ENCODE measurements around the gene ZNF541.
"Not testable (repeated sequence)": the region's sequence is repeated elsewhere in the genome, so short reads cannot be mapped to it uniquely, and the experiment has no call there.

ZNF541 gene

GRCh38 chr19:47573071-47574026, at the start of gene ZNF541:
ZNF541 (minus strand) TSS chr19:47573148; CDS start chr19:47555856, 17,292 bp downstream.
- DNase-seq, result no peak

GRCh38 chr19:47619763-47620162, 46.8 kb upstream of the ZNF541 start:
- no peak for DNase-seq

GRCh38 chr19:47618771-47619170, 45.8 kb upstream of the ZNF541 start:
- no peak for DNase-seq

GRCh38 chr19:47615714-47616113, 42.8 kb upstream of the ZNF541 start:
- DNase-seq, result no peak

GRCh38 chr19:47615230-47615629, 42.3 kb upstream of the ZNF541 start:
- no peak for DNase-seq

GRCh38 chr19:47614559-47614958, 41.6 kb upstream of the ZNF541 start:
- DNase-seq, result no peak

- no peak for DNase-seq
Observed at GRCh38 chr19:47614021-47614295, 41.0 kb upstream of the ZNF541 start.

- peak; percentile 44 for DNase-seq
Observed at GRCh38 chr19:47613165-47614020, 40.4 kb upstream of the ZNF541 start.

- DNase-seq, result no peak
Observed at GRCh38 chr19:47610902-47611301, 38.0 kb upstream of the ZNF541 start.

- peak; percentile 3 for DNase-seq
Observed at GRCh38 chr19:47609906-47610894, 37.3 kb upstream of the ZNF541 start.

GRCh38 chr19:47608969-47609905, 36.3 kb upstream of the ZNF541 start, which contains the start of gene BICRA:
BICRA (plus strand) TSS chr19:47609134; CDS start chr19:47673575, 64,441 bp downstream.
- peak; percentile 50 for DNase-seq

GRCh38 chr19:47608074-47608918, 35.3 kb upstream of the ZNF541 start:
- peak; percentile 78 for DNase-seq

- DNase-seq, result no peak
Observed at GRCh38 chr19:47607564-47608073, 34.7 kb upstream of the ZNF541 start.

- DNase-seq, result no peak
Observed at GRCh38 chr19:47603706-47604565, 31.0 kb upstream of the ZNF541 start.

- DNase-seq, result no peak
Observed at GRCh38 chr19:47601180-47601904, 28.4 kb upstream of the ZNF541 start.

- peak; percentile 99 for DNase-seq
Observed at GRCh38 chr19:47600246-47601179, 27.6 kb upstream of the ZNF541 start.

- not testable (repeated sequence) for DNase-seq
Observed at GRCh38 chr19:47599671-47600245, 26.8 kb upstream of the ZNF541 start.
